HepG2 (cell line): ENCODE measurements around the gene HSPA6. TPM values are rescaled to one million over a fixed set of nuclear protein-coding genes. Genes with fewer than 3 reads are reported as not detected.

Experiments used
- ATAC-seq: fragments of 200-7000 bp; cut with Tn5 transposase; 3 replicates; pipeline ENCODE4 v1.9.1; 2020; ENCODE audit warnings: mild to moderate bottlenecking, moderate library complexity
- BruUV-seq: library from RNA; stranded (reverse); fragments of 400-500 nt; replicated peaks from 2 replicates; lab custom pipeline; 2021; lab: Mats Ljungman, UMichigan
- CTCF ChIA-PET: fragments of 300-600 bp; formaldehyde crosslinking; extraction: SDS; loops from one replicate; lab custom pipeline; 2021; ENCODE audit warnings: low total read pairs, inconsistent platforms, low intra/inter-chr PET ratio; lab: Yijun Ruan, JAX
- POLR2A ChIA-PET: fragments of 350-600 bp; sonication (Branson Sonifier 250); formaldehyde crosslinking; loops from one replicate; lab custom pipeline; 2020; ENCODE audit warnings: antibody characterized with exemption, inconsistent platforms; lab: Yijun Ruan, JAX
- DNase-seq: peaks from one replicate; pipeline ENCODE4 v3.0.0-alpha.2; 2015; ENCODE audit warnings: low spot score
- FAIRE-seq: peaks from 3 replicates; lab custom pipeline; 2011; peaks lifted over from hg19 to GRCh38; lab: Jason Lieb, UNC
- H2AFZ ChIP-seq: one replicate; pipeline ENCODE4 v1.6.1; 2011; ENCODE audit warnings: low read length, inconsistent platforms
- H3K27ac ChIP-seq: fragments of 300-600 bp; 3 replicates; pipeline ENCODE4 v1.8.0; 2011; ENCODE audit warnings: mixed run types, mild to moderate bottlenecking, mixed read lengths, low read length, inconsistent platforms; ENCODE audit not compliant: insufficient read depth; ENCODE audit errors: extremely low read length
- H3K27me3 ChIP-seq, 2 experiments: fragments of 200-600 bp in 1 of 2; 2 replicates in 1 of 2; 3 replicates in 1 of 2; pipeline versions ENCODE4 v1.6.0 to v1.8.0; 2011; ENCODE audit warnings: low read length in 2 of 2, mild to moderate bottlenecking in 2 of 2, moderate library complexity in 2 of 2, inconsistent platforms in 1 of 2; ENCODE audit not compliant: insufficient read depth in 2 of 2, control insufficient read depth in 1 of 2
- H3K36me3 ChIP-seq, 2 experiments: fragments of 200-600 bp in 1 of 2; replicated peaks in 1 of 2; 2 replicates in 1 of 2; 3 replicates in 1 of 2; pipeline versions ENCODE4 v1.5.1 to v1.8.0; 2011; ENCODE audit warnings: low read length in 2 of 2, inconsistent platforms in 1 of 2; ENCODE audit not compliant: insufficient read depth in 2 of 2, control insufficient read depth in 1 of 2
- H3K4me1 ChIP-seq: 2 replicates; pipeline ENCODE4 v1.5.1; 2012; ENCODE audit warnings: low read length, inconsistent platforms; ENCODE audit not compliant: insufficient read depth
- H3K4me2 ChIP-seq: 2 replicates; pipeline ENCODE4 v1.6.0; 2011; ENCODE audit warnings: low read depth, low read length, inconsistent platforms
- H3K4me3 ChIP-seq, 3 experiments: fragments of 200-600 bp in 1 of 3; sonication (generic), shearing (Covaris generic) in 1 of 3; replicated peaks in 1 of 3; 2 replicates each; pipeline ENCODE4 v1.5.1; 2011 to 2016; ENCODE audit warnings: low read length in 3 of 3, inconsistent platforms in 2 of 3, low read depth in 2 of 3, mild to moderate bottlenecking in 2 of 3, control low read depth in 1 of 3, mixed read lengths in 1 of 3; ENCODE audit not compliant: insufficient read depth in 1 of 3
- H3K79me2 ChIP-seq: one replicate; pipeline ENCODE4 v1.6.1; 2011; ENCODE audit warnings: low read length, inconsistent platforms; ENCODE audit not compliant: insufficient read depth
- H3K9ac ChIP-seq: 2 replicates; pipeline ENCODE4 v1.6.0; 2011; ENCODE audit warnings: mild to moderate bottlenecking, low read depth, low read length, inconsistent platforms; ENCODE audit not compliant: insufficient read depth
- H3K9me3 ChIP-seq: 2 replicates; pipeline ENCODE4 v1.5.1; 2012; ENCODE audit warnings: mild to moderate bottlenecking, low read length
- H4K20me1 ChIP-seq: 2 replicates; pipeline ENCODE4 v1.6.0; 2011; ENCODE audit warnings: inconsistent platforms, mild to moderate bottlenecking, low read length, moderate library complexity; ENCODE audit not compliant: insufficient read depth
- DPF2 ChIP-seq: sonication (generic); formaldehyde crosslinking; IDR thresholded peaks from 2 replicates; pipeline ENCODE4 v1.4.0; 2020; ENCODE audit warnings: mild to moderate bottlenecking, low read depth, missing genetic modification reagents, borderline replicate concordance
- DR1 ChIP-seq: sonication (generic); formaldehyde crosslinking; IDR thresholded peaks from 2 replicates; pipeline ENCODE4 v1.8.0; 2021; ENCODE audit warnings: mild to moderate bottlenecking, missing genetic modification reagents, inconsistent platforms
- E2F2 ChIP-seq: sonication (generic); formaldehyde crosslinking; IDR thresholded peaks from 2 replicates; pipeline ENCODE4 v1.4.0; 2020; ENCODE audit warnings: missing genetic modification reagents, borderline replicate concordance
- GABPA ChIP-seq, 2 experiments: IDR thresholded peaks; 2 replicates each; pipeline ENCODE4 v1.6.1; 2011 to 2016; ENCODE audit warnings: low read depth in 2 of 2, low read length in 1 of 2, missing biosample characterization in 1 of 2, missing genetic modification characterization in 1 of 2
- SMARCE1 ChIP-seq: fragments of 450-650 bp; IDR thresholded peaks from 2 replicates; pipeline ENCODE4 v1.6.1; 2017; ENCODE audit warnings: borderline replicate concordance
- SMYD3 ChIP-seq: sonication (generic); formaldehyde crosslinking; IDR thresholded peaks from 2 replicates; pipeline ENCODE4 v1.8.1; 2023; ENCODE audit warnings: mild to moderate bottlenecking, missing genetic modification reagents
- SNRNP70 ChIP-seq: fragments of 200-400 bp; formaldehyde crosslinking; IDR thresholded peaks from 2 replicates; pipeline ENCODE4 v1.6.1; 2017; ENCODE audit warnings: mild to moderate bottlenecking, low read depth, low read length, moderate library complexity
- SUZ12 ChIP-seq: fragments of 150-350 bp; IDR thresholded peaks from 2 replicates; pipeline ENCODE4 v1.6.1; 2014; ENCODE audit warnings: low read depth, low read length
- THYN1 ChIP-seq: sonication (generic); formaldehyde crosslinking; IDR thresholded peaks from 2 replicates; pipeline ENCODE4 v1.8.1; 2023; ENCODE audit warnings: low read depth, mild to moderate bottlenecking, moderate library complexity, missing genetic modification reagents, borderline replicate concordance
- ZBTB33 ChIP-seq: sonication (generic); formaldehyde crosslinking; IDR thresholded peaks from 2 replicates; pipeline ENCODE4 v1.4.0; 2020; ENCODE audit warnings: missing genetic modification reagents
- ZBTB7B ChIP-seq: sonication (generic); formaldehyde crosslinking; IDR thresholded peaks from 2 replicates; pipeline ENCODE4 v1.4.0; 2020; ENCODE audit warnings: missing genetic modification reagents
- ZNF280B ChIP-seq: sonication (generic); formaldehyde crosslinking; IDR thresholded peaks from 2 replicates; pipeline ENCODE4 v1.5.0; 2020; ENCODE audit warnings: missing genetic modification reagents, mild to moderate bottlenecking, borderline replicate concordance
- ZNF337 ChIP-seq: sonication (generic); formaldehyde crosslinking; IDR thresholded peaks from 2 replicates; pipeline ENCODE4 v1.5.1; 2020; ENCODE audit warnings: missing genetic modification reagents, low read depth, mild to moderate bottlenecking, borderline replicate concordance
- ZNF670 ChIP-seq: sonication (generic); formaldehyde crosslinking; IDR thresholded peaks from 2 replicates; pipeline ENCODE4 v1.8.0; 2022; ENCODE audit warnings: mild to moderate bottlenecking, missing genetic modification reagents, borderline replicate concordance
- ZNF775 ChIP-seq: sonication (generic); formaldehyde crosslinking; IDR thresholded peaks from 2 replicates; pipeline ENCODE4 v1.4.0; 2020; ENCODE audit warnings: missing genetic modification reagents, mild to moderate bottlenecking, moderate library complexity, borderline replicate concordance
- WGBS: methylation state at CpG from one replicate; pipeline ENCODE4 v1.1.6; 2017; ENCODE audit warnings: low lambda C conversion rate; 5-methylcytosine and 5-hydroxymethylcytosine counted together
- in situ Hi-C: cut with HindIII; loops from 2 replicates; pipeline ENCODE4 v1.10.0; 2017; ENCODE audit warnings: low pct_unique_long_range_greater_than_20kb; ENCODE audit not compliant: extremely low pct_ligation_motif_present
- intact Hi-C: fragments of 100-400 bp; cut with micrococcal nuclease; formaldehyde crosslinking; loops from one replicate; pipeline ENCODE4 v1.10.0; 2022; ENCODE audit not compliant: unreplicated experiment
- polyA plus RNA-seq, 8 experiments: library from polyadenylated mRNA; depleted of rRNA in 3 of 8; stranded (reverse) in 7 of 8; unstranded in 1 of 8; fragments of >200 nt; fragmentation: Illumina TruSeq in 4 of 8; extraction: Trizol in 4 of 8; gene quantifications; 2 replicates each; pipeline versions ENCODE4 v1.2.1 to v1.2.3, GENCODE V29; 2011 to 2016; ENCODE audit warnings: low read depth in 4 of 8, missing spikeins in 1 of 8, mixed read lengths in 1 of 8; ENCODE audit not compliant: insufficient read depth in 1 of 8
- total RNA-seq, 5 experiments: library from RNA; depleted of rRNA; stranded (reverse); fragments of >200 nt; fragmentation: Illumina TruSeq; extraction: Trizol; gene quantifications; 2 replicates each; pipeline ENCODE4 v1.2.3, GENCODE V29; 2016; ENCODE audit warnings: low read depth in 1 of 5

HSPA6 gene
- total and polyA plus RNA-seq, 2 of the 13 experiments (the other 11 are each of a cell fraction or from before 2014, with no cell fraction given): 0.07 TPM; not detected in 1

DNA sequence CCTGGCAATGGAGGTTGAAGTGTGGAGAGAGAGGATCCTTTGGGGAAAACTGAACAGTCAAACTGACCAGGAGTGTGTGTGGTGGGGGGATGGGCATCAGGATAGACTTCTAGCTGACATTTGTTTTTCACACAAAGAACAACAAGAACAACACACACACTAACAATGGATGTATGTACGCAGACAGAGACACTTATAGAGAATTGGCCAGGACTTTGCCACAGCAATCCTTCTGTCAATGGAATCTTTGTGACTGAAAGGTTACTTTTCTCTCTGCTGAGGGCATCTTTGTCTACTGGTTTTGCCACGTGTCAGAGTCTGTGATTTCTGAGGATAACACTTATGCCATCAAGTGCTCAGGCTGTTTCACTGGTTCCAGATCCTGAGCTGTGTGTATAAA lies 31.5 kb upstream of the HSPA6 start (continued):
- no peak for TF ChIP-seq SNRNP70
- TF ChIP-seq, all 625 proteins: peak for 0

GRCh38 chr1:161494091-161494735 lies 30.1 kb upstream of the HSPA6 start:
- Histone ChIP-seq H3K9me3 (no peaks in the 10 kb centered on the region), H3K27ac (no peak overlapping the region), H3K79me2 (no peaks in the 10 kb centered on the region), H3K9ac (no peak overlapping the region), H3K27me3 (peaks cover 1 to 18% of the 10 kb centered on the region in 2 experiments; a peak in 2 of 5 replicates), H2AFZ (no peak overlapping the region), H3K36me3 (no peaks in the 10 kb centered on the region), H3K4me2 (no peak overlapping the region), H3K4me1 (no peaks in the 10 kb centered on the region), H3K4me3 (no peak overlapping the region), H4K20me1 (no peaks in the 10 kb centered on the region)
- no peak for ATAC-seq
- no peak for DNase-seq
- in situ Hi-C loops (no loop called here), intact Hi-C loops (no loop called here)
- no TSS peak for BruUV-seq
- TF ChIP-seq GABPA (IDR thresholded peaks at IDR 0.05; ENCODE audit: low read depth, low read length): no peak
- TF ChIP-seq GABPA (CRISPR knock-in tag; IDR thresholded peaks at IDR 0.05; ENCODE audit: low read depth): no peak
- no peak for TF ChIP-seq ZNF775 (CRISPR knock-in tag)
- TF ChIP-seq ZNF337 (CRISPR knock-in tag): no peak
- TF ChIP-seq DR1 (CRISPR knock-in tag): no peak
- no peak for TF ChIP-seq ZNF670 (CRISPR knock-in tag)
- no peak for TF ChIP-seq THYN1
- no peak for TF ChIP-seq ZBTB33
- no peak for TF ChIP-seq SUZ12
- TF ChIP-seq E2F2 (CRISPR knock-in tag): no peak
- TF ChIP-seq SMYD3: no peak
- TF ChIP-seq SMARCE1: no peak
- TF ChIP-seq ZBTB7B: no peak
- TF ChIP-seq ZNF280B (CRISPR knock-in tag): no peak
- no peak for TF ChIP-seq DPF2 (CRISPR knock-in tag)
- no peak for FAIRE-seq
- CTCF ChIA-PET: no interaction called here
- POLR2A ChIA-PET: no interaction called here
- WGBS: 0% methylated on average over 3 of the region's 3 CpGs
